ENCODE measurements around the gene S100A4.

S100A4 gene

GRCh38 chr1:153506386-153506785 lies 39.2 kb downstream of the S100A4 start:
- no peak for DNase-seq

- no peak for DNase-seq
Measured at GRCh38 chr1:153505576-153505975, 40.0 kb downstream of the S100A4 start.

- DNase-seq = no peak
Measured at GRCh38 chr1:153503766-153504165, 41.8 kb downstream of the S100A4 start.

GRCh38 chr1:153498746-153499145 lies 46.9 kb downstream of the S100A4 start:
- DNase-seq = no peak

- no peak for DNase-seq
Measured at GRCh38 chr1:153495536-153495935, 50.1 kb downstream of the S100A4 start.

- peak; percentile 82 to 94 (median 92) for DNase-seq
Measured at GRCh38 chr1:153494976-153495535, 50.5 kb downstream of the S100A4 start.
